ENCODE results near the gene FKBP1A. TPM values are rescaled to one million over a fixed set of nuclear protein-coding genes. Genes with fewer than 3 reads are reported as not detected.

FKBP1A gene
- total and polyA plus RNA-seq, 10 of the 15 experiments (the other 5 are each of a cell fraction or from before 2014, with no cell fraction given), result 103 to 687 (median 254) TPM

- TF ChIP-seq ZNF217 (IDR thresholded peaks at IDR 0.05), result no peak
- TF ChIP-seq PAX5 (IDR thresholded peaks at IDR 0.05; ENCODE audit: borderline replicate concordance, low read depth, low read length), result peak; percentile 60; the same call in 1 of the 2 replicates
- TF ChIP-seq YY1 (IDR thresholded peaks at IDR 0.05; ENCODE audit: low read depth, low read length), result peak; percentile 91
- no peak for TF ChIP-seq BRCA1 (IDR thresholded peaks at IDR 0.05; ENCODE audit: low read depth, low read length)
- no peak for TF ChIP-seq SMARCA5 (IDR thresholded peaks at IDR 0.05)
- peak; percentile 59; the same call in 1 of the 2 replicates for TF ChIP-seq NFIC (IDR thresholded peaks at IDR 0.05; ENCODE audit: low read depth, low read length)
- TF ChIP-seq USF1 (IDR thresholded peaks at IDR 0.05; ENCODE audit: borderline replicate concordance, extremely low read length, insufficient read depth, low read depth, low read length), result no peak
Measured at GRCh38 chr20:1434571-1435336, 41.9 kb upstream of the FKBP1A start (continued).

GRCh38 chr20:1431158-1431557 is 38.3 kb upstream of the FKBP1A start:
- in situ Hi-C loops (cut with MboI), result no loop called here
- Histone ChIP-seq H3K79me2 (ENCODE audit: control insufficient read depth, insufficient read depth, low read length) (no peaks in the 10 kb centered on the region), H3K27ac (ENCODE audit: control insufficient read depth, insufficient read depth) (no peak overlapping the region), H3K4me2 (ENCODE audit: control insufficient read depth, insufficient read depth) (no peak overlapping the region), H4K20me1 (ENCODE audit: control insufficient read depth, insufficient read depth) (peaks cover 3% of the 10 kb centered on the region; the same call in 1 of the 2 replicates), H2AFZ (ENCODE audit: control insufficient read depth, low read depth, low read length) (no peak overlapping the region), H3K4me3 (no peak overlapping the region), H3K4me1 (ENCODE audit: control insufficient read depth, insufficient read depth, low read length) (peaks cover 11% of the 10 kb centered on the region), H3K9ac (ENCODE audit: control insufficient read depth, insufficient read depth, low read length) (no peak overlapping the region), H3K9me3 (replicated peaks; ENCODE audit: control insufficient read depth, insufficient read depth, low read length) (no peaks in the 10 kb centered on the region; the same call in 2 of the 3 replicates), H3K27me3 (replicated peaks in 1 of 2; ENCODE audit: control insufficient read depth in 2 of 2, insufficient read depth in 2 of 2, low read length in 1 of 2) (no peaks in the 10 kb centered on the region), H3K36me3 (ENCODE audit: control insufficient read depth in 2 of 2, insufficient read depth in 2 of 2, low read length in 1 of 2) (no peaks in the 10 kb centered on the region)
- ChIA-PET CTCF (no interaction called here), POLR2A (no interaction called here), SMC1A (ENCODE audit: uncharacterized antibody, unreplicated experiment) (no interaction called here), RAD21 (ENCODE audit: unreplicated experiment) (no interaction called here)
- no peak for FAIRE-seq
- ATAC-seq, result no peak
- DNase-seq (ENCODE audit: low read depth, low spot score), result no peak
- WGBS (ENCODE audit: insufficient coverage, insufficient replicate concordance, low lambda C conversion rate, missing lambda C conversion rate), result 4% methylated on average over 1 of the region's 1 CpG
- intact Hi-C loops (cut with micrococcal nuclease; ENCODE audit: unreplicated experiment), result no loop called here
- BruUV-seq (replicated peaks), result no TSS peak
- TF ChIP-seq SMARCA5 (IDR thresholded peaks at IDR 0.05) (no peak), ELK1 (IDR thresholded peaks at IDR 0.05; ENCODE audit: low read depth, low read length) (no peak), KDM1A (IDR thresholded peaks at IDR 0.05; ENCODE audit: borderline replicate concordance) (no peak), IKZF1 (conservative IDR thresholded peaks at IDR 0.05) (no peak), BCLAF1 (IDR thresholded peaks at IDR 0.05) (no peak), NBN (IDR thresholded peaks at IDR 0.05) (no peak), POLR2AphosphoS2 (IDR thresholded peaks at IDR 0.05; ENCODE audit: low read depth, low read length) (no peak), EZH2 (IDR thresholded peaks at IDR 0.05; ENCODE audit: borderline replicate concordance, control insufficient read depth, low read depth, low read length) (no peak), JUND (IDR thresholded peaks at IDR 0.05; ENCODE audit: low read depth, low read length) (no peak), KLF5 (IDR thresholded peaks at IDR 0.05; ENCODE audit: partially characterized antibody) (no peak), ZBTB33 (IDR thresholded peaks at IDR 0.05) (no peak)

All from GM12878 (cell line).